Right cardiac atrium (tissue), 5 donors: ENCODE measurements around the gene MAP2K6. TPM values are rescaled to one million over a fixed set of nuclear protein-coding genes. Genes with fewer than 3 reads are reported as not detected.
A peak's percentile ranks its signal among the peaks of the same experiment; 100 is the strongest.

ENCODE experiments used
- ATAC-seq, 2 donors: fragments of 200-7000 bp; cut with Tn5 transposase; one replicate each; pipeline versions ENCODE4 v1.8.0 to v1.9.1; 2020; ENCODE audit warnings: moderate library complexity in 2 of 2, mild to moderate bottlenecking in 1 of 2
- DNase-seq, 3 donors: peaks; one replicate each; pipeline ENCODE4 v3.0.0-alpha.2; 2020
- H3K27ac ChIP-seq: one replicate; pipeline ENCODE4 v1.5.1; 2013; ENCODE audit warnings: mild to moderate bottlenecking, low read length, control low read depth, moderate library complexity
- H3K27me3 ChIP-seq: one replicate; pipeline ENCODE4 v1.6.1; 2013; ENCODE audit not compliant: control insufficient read depth, insufficient read depth
- H3K4me1 ChIP-seq: one replicate; pipeline ENCODE4 v1.6.1; 2013; ENCODE audit warnings: low read length; ENCODE audit not compliant: control insufficient read depth, insufficient read depth
- H3K4me3 ChIP-seq: one replicate; pipeline ENCODE4 v1.5.1; 2013; ENCODE audit warnings: low read length, control low read depth
- H3K9me3 ChIP-seq: one replicate; pipeline ENCODE4 v1.6.1; 2013; ENCODE audit warnings: low read length; ENCODE audit not compliant: control insufficient read depth
- WGBS: extraction: QIAGEN DNeasy Blood & Tissue Kit; methylation state at CpG from one replicate; pipeline ENCODE4 v1.1.7; 2013; 5-methylcytosine and 5-hydroxymethylcytosine counted together
- intact Hi-C, 4 donors: fragments of 100-400 bp; cut with DNase I; formaldehyde crosslinking; loops; one replicate each; pipeline versions ENCODE4 v1.11.0 to v1.14.0; 2022 to 2023
- polyA plus RNA-seq: library from polyadenylated mRNA; stranded (reverse); fragments of 200-250 nt; gene quantifications from one replicate; pipeline ENCODE4 v1.2.3, GENCODE V29; 2013
- total RNA-seq, 4 donors: library from RNA; stranded (reverse); fragmentation: NEBNext Ultra II Directional; extraction: Animal tissue kit (Norgen Biotek cat#: 25700); gene quantifications; one replicate each; pipeline ENCODE4 v1.2.1, GENCODE V29; 2021
- donor health status: healthy with polysubstance abuse.
- donor health status: DM: no; HTN: yes; CAD: no.
- donor health status: DM: no; HTN: no; CAD: no.
- donor health status: DM: no; HTN: yes; CAD: no; lungs with severe emphysema.
- donor health status: DM: yes; HTN: yes; CAD: no.

MAP2K6 gene
- total and polyA plus RNA-seq, 5 donors, result 0.72 to 4.1 (median 2.5) TPM

GRCh38 chr17:69516225-69516624, 101.7 kb downstream of the MAP2K6 start:
- no peak overlapping the region for H3K4me3 ChIP-seq
- H3K4me1 ChIP-seq, result no peaks in the 10 kb centered on the region
- H3K27ac ChIP-seq, result no peak overlapping the region
- no peak for DNase-seq
- WGBS, result 98% methylated on average over 2 of the region's 2 CpGs
- no peaks in the 10 kb centered on the region for H3K27me3 ChIP-seq
- ATAC-seq, result no peak
- intact Hi-C loops, result no loop called here
- no peaks in the 10 kb centered on the region for H3K9me3 ChIP-seq

GRCh38 chr17:69516911-69517310, 102.4 kb downstream of the MAP2K6 start:
- intact Hi-C loops, result no loop called here

GRCh38 chr17:69518951-69519350, 104.5 kb downstream of the MAP2K6 start:
- H3K4me3 ChIP-seq, result no peak overlapping the region
- DNase-seq (no peak), ATAC-seq (no peak)
- WGBS, result 93% methylated on average over 5 of the region's 5 CpGs
- no peaks in the 10 kb centered on the region for H3K4me1 ChIP-seq
- H3K9me3 ChIP-seq, result no peaks in the 10 kb centered on the region
- no peak overlapping the region for H3K27ac ChIP-seq
- H3K27me3 ChIP-seq, result no peaks in the 10 kb centered on the region
- intact Hi-C loops, result no loop called here

More at GRCh38 chr17:69516911-69517310, 102.4 kb downstream of the MAP2K6 start:
- H3K9me3 ChIP-seq, result no peaks in the 10 kb centered on the region
- H3K27me3 ChIP-seq, result no peaks in the 10 kb centered on the region
- no peaks in the 10 kb centered on the region for H3K4me1 ChIP-seq
- no peak overlapping the region for H3K27ac ChIP-seq
- DNase-seq (no peak), ATAC-seq (no peak)
- 91% methylated on average over 2 of the region's 2 CpGs for WGBS
- H3K4me3 ChIP-seq, result no peak overlapping the region

GRCh38 chr17:69523244-69523861, 108.9 kb downstream of the MAP2K6 start:
- 57% methylated on average over 7 of the region's 7 CpGs for WGBS
- no peaks in the 10 kb centered on the region for H3K27me3 ChIP-seq
- no peaks in the 10 kb centered on the region for H3K4me1 ChIP-seq
- peak in 1 of 3 donors; percentile 28 for DNase-seq
- no peak overlapping the region for H3K27ac ChIP-seq
- H3K4me3 ChIP-seq, result no peak overlapping the region
- H3K9me3 ChIP-seq, result no peaks in the 10 kb centered on the region
- ATAC-seq, result peak; percentile 69 to 75
- intact Hi-C loops, result loop anchor here (5.0 to 10.0 kb wide), 3 partner anchors 109 to 189 kb away; partner anchors contain the start of gene MAP2K6 (in 2 of the 4)

GRCh38 chr17:69524854-69525253, 110.4 kb downstream of the MAP2K6 start:
- Histone ChIP-seq H3K27me3 (no peaks in the 10 kb centered on the region), H3K27ac (no peak overlapping the region), H3K4me3 (no peak overlapping the region), H3K9me3 (no peaks in the 10 kb centered on the region), H3K4me1 (no peaks in the 10 kb centered on the region)
- intact Hi-C loops, result loop anchor here (5.0 to 10.0 kb wide), 3 partner anchors 110 to 190 kb away; partner anchors contain the start of gene MAP2K6 (in 2 of the 4)
- DNase-seq (peak in 1 of 3 donors; percentile 16), ATAC-seq (no peak)
- WGBS, result 74% methylated on average over 4 of the region's 4 CpGs

GRCh38 chr17:69525920-69526841, 111.7 kb downstream of the MAP2K6 start:
- intact Hi-C loops, result loop anchor here in 3 of 4 donors (10.0 kb wide), 2 partner anchors 111 to 191 kb away; partner anchors contain the start of gene MAP2K6 (in 2 of the 3)
- peak; percentile 70 to 78 for ATAC-seq
- Histone ChIP-seq H3K27me3 (no peaks in the 10 kb centered on the region), H3K27ac (no peak overlapping the region), H3K9me3 (no peaks in the 10 kb centered on the region), H3K4me3 (no peak overlapping the region), H3K4me1 (no peaks in the 10 kb centered on the region)
- peak in 2 of 3 donors; percentile 13 to 33 for DNase-seq
- 45% methylated on average over 9 of the region's 9 CpGs for WGBS

- DNase-seq (no peak), ATAC-seq (no peak)
- no peaks in the 10 kb centered on the region for H3K27me3 ChIP-seq
- no peak overlapping the region for H3K4me3 ChIP-seq
- no peak overlapping the region for H3K27ac ChIP-seq
- intact Hi-C loops, result loop anchor here in 3 of 4 donors (10.0 kb wide), 2 partner anchors 113 to 193 kb away; partner anchors contain the start of gene MAP2K6 (in 2 of the 3)
- no peaks in the 10 kb centered on the region for H3K4me1 ChIP-seq
- WGBS, result 82% methylated on average over 5 of the region's 5 CpGs
- H3K9me3 ChIP-seq, result no peaks in the 10 kb centered on the region
Measured at GRCh38 chr17:69528035-69528434, 113.5 kb downstream of the MAP2K6 start.

- no peak for DNase-seq
- Histone ChIP-seq H3K4me1 (no peaks in the 10 kb centered on the region), H3K27ac (no peak overlapping the region), H3K9me3 (no peaks in the 10 kb centered on the region), H3K4me3 (no peak overlapping the region), H3K27me3 (no peaks in the 10 kb centered on the region)
- WGBS, result 81% methylated on average over 11 of the region's 11 CpGs
- no peak for ATAC-seq
- intact Hi-C loops, result no loop called here
Measured at GRCh38 chr17:69533481-69534234, 119.2 kb downstream of the MAP2K6 start.

- no peak overlapping the region for H3K4me3 ChIP-seq
- no peaks in the 10 kb centered on the region for H3K27me3 ChIP-seq
- H3K27ac ChIP-seq, result no peak overlapping the region
- DNase-seq, result no peak
- H3K4me1 ChIP-seq, result no peaks in the 10 kb centered on the region
- no peak for ATAC-seq
- intact Hi-C loops, result no loop called here
- 87% methylated on average over 5 of the region's 5 CpGs for WGBS
- no peaks in the 10 kb centered on the region for H3K9me3 ChIP-seq
Measured at GRCh38 chr17:69534235-69534621, 119.7 kb downstream of the MAP2K6 start.

- Histone ChIP-seq H3K4me3 (no peak overlapping the region), H3K27me3 (no peaks in the 10 kb centered on the region), H3K27ac (no peak overlapping the region), H3K9me3 (no peaks in the 10 kb centered on the region), H3K4me1 (no peaks in the 10 kb centered on the region)
- 96% methylated on average over 6 of the region's 6 CpGs for WGBS
- ATAC-seq, result no peak
- no peak for DNase-seq
- intact Hi-C loops, result no loop called here
Measured at GRCh38 chr17:69535016-69535570, 120.6 kb downstream of the MAP2K6 start.
